Measurements from ENCODE around the gene POU2F2.
"Not testable (repeated sequence)": the region's sequence is repeated elsewhere in the genome, so short reads cannot be mapped to it uniquely, and the experiment has no call there.

POU2F2 gene

DNA sequence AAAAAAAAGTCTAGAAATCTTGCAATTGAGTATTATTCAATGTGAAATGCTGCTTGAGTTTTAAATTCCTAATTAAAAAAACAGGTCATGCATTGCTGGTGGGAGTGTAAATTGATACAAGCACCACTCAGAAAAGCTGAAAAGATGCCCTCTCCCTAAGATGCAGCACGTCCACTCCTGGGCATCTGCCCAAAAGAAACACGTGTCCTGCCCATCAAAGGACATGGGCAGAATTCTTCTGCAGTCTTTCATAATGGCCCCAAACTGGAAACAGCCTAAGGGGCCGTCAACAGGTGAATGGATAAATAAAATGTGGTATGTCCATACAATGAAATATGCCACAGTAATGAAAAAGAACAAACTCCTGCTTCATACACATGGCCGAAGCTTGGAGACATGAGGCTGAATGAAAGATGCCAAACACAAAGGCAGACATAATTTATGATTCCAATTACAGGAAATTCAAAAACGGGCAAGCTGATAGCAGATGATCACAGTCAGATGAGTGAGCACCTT, 7.8 kb downstream of the POU2F2 start:
- no peak for DNase-seq

DNA sequence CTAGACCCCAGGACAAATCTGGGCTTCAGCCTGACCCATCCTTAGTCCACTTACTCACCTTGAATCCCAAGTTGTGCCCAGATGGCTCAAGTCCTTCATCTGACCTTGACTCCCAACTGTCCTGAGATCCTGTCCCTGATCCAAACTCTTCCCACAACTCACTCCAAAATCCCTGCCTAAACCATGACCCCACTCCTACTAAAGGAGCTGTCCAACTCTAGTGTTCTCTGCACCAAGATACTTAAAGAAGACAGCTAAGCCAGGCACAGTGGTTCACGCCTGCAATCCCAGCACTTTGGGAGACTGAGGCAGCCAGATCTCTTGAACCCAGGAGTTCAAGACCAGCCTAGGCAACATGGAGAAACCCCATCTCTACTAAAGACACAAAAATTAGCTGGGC, 8.5 kb downstream of the POU2F2 start:
- no peak for DNase-seq

GRCh38 chr19:42122691-42123607, 9.3 kb downstream of the POU2F2 start:
- DNase-seq = peak; percentile 67

GRCh38 chr19:42121656-42122069, 10.6 kb downstream of the POU2F2 start:
- peak; percentile 81 for DNase-seq

- DNase-seq = no peak
Measured at GRCh38 chr19:42121036-42121621, 11.1 kb downstream of the POU2F2 start.

- no peak for DNase-seq
Measured at GRCh38 chr19:42120276-42120980, 11.8 kb downstream of the POU2F2 start.

- DNase-seq = no peak
Measured at GRCh38 chr19:42117076-42117475, 15.2 kb downstream of the POU2F2 start.

DNA sequence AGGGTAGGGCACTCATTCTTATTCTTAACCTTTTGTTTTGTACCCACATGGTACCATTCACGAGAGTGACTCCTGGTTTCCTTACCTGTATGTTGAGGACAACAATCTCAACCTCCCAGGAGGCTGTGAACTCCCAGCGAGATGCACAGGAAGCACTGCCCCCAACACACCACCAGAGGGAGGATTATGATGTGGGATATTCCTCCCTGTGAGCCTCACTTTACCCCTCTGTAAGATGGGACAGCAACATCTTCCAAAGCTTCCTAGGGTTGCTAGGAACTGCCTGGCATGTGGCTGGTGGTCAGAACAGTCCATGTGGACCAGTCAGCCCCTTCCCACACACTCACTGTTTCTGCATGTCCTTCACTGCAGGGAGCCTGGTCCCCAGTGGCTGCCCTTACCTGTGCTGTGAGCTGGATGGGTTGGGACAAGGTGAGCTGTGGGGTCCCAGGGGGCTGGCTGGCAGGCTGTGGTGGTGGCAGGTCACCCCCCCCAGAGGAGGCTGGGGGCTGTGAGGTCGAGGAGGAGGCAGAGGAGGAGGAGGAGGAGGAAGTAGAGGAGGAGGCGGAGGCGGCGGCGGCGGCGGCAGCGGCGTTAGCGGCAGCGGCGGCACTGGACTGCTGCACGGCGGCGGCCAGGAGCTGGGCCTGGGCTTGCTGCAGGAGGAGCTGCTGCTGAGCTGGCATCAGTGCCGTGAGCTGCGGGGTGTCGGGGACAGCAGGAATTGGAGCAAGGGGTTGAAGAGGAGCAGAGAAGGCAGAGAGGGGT, 15.8 kb downstream of the POU2F2 start:
- no peak for DNase-seq

DNA sequence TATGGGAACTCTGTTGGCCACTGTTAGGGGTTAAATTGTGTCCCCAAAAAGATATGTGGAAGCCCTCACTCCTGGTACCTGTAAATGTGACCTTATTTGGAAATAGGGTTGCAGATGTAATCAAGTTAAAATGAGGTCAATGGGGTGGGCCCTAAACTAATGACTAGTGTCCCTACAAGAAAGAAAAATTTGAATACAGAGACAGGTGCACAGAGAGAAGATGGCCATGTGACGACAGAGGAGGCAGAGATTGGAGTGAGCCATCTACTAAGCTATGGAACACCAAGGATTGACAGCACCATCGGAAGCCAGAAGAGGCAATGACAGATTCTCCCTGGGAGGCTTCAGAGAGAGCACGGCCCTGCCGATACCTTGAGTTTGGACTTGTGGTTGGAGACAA, 16.5 kb downstream of the POU2F2 start:
- no peak for DNase-seq

DNA sequence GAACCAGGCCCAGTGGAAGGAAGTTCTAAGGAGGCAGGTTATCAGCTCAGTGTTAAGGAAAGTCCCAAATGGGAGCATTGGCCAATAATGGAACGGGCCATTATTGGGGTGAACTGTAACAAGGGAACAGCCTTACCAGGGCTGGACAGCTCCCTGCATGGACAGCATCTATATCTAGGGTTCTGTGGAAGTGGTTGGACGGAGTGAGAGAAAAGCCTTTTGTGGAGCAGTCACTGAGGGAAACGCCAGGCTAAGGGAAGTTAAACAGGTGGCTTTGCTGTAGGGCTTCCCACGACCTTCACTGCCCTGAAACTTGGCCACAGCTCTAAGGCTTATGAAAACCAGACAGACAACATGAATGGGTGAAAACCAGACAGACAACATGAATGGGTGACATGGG, 17.0 kb downstream of the POU2F2 start:
- no peak for DNase-seq

DNA sequence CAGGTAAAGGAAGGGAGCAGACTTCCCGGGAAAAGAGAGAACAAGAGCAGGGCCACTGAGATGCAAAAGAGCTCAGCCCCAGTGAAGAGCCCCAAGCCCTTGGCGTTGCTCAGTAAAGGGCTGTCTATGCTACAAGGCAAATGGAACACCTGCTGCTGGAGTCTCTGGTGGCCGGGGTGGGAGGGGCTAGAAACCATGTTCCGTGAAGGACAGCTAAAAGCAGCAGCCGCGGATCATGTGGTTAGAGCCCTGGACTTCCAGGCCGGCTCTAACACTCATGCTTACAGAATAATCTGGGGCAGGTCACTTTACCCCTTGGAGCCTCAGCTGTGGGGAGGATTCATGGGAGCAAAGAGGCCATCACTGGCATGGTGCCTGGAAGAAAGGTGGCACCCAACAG, 17.8 kb downstream of the POU2F2 start:
- no peak for DNase-seq

- DNase-seq = no peak
Measured at GRCh38 chr19:42113641-42114348, 18.5 kb downstream of the POU2F2 start.

DNA sequence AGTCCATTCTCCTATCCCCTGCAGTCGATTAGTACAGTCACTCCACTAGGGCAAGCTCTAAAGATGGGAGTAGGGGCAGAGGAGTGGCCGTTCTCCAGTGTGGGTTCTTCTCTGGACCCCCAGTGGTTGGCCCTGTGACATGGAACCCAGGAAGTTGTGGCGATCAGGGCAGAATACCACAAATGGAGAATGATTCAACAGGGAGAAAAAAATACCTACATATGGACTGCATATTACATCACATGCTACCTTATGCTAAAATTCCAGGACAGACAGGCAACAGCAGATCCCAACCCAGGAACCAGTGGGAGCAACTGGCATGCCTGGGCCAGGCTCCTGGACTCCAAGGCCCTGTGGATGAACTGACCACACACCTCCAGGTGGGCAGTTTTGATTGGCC, 20.4 kb downstream of the POU2F2 start:
- DNase-seq = no peak

GRCh38 chr19:42111384-42111783, 20.9 kb downstream of the POU2F2 start:
- no peak for DNase-seq

GRCh38 chr19:42110658-42111057, 21.6 kb downstream of the POU2F2 start:
- no peak for DNase-seq

GRCh38 chr19:42109896-42110295, 22.4 kb downstream of the POU2F2 start:
- DNase-seq = no peak

DNA sequence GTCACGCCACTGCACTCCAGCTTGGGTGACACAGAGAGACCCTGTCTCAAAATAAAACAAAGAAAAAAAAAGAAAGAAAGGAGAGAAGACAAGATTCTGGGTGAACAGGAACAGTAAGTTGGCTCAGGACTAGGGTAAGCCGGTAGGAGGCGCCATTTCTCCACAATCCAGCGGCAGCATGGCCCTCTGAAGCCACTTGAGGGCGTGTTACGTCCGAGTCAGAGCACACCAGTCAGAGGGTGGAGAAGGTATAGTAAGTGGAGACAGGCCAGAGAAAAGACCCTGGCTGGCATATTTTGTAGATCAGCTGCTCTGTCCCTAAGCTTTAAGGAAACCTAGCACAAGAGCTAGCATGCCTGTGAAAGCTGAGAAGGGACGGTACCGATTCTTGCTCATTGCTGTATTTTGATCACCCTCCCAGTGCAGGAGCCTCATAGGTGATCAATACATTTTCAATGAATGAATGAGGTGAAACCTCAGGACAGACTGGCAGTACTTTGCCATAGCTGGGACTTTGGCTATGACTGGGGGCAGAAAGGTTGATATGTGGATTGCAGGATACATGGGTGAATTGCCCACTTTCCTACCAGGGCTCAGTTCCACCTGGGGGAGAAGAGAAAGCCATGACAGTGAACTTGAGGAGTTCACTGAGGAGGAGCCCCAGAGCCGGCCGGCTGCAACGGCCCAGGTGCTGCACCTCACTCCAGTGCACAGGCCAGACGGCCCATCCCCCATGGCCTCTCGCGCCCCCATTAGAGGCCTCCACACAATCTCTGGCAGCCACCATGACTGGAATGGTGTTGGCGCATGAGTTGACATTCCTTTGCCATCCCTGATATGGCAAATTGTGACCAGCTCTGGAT, 23.5 kb downstream of the POU2F2 start:
- peak; percentile 87 for DNase-seq

- DNase-seq = no peak
Measured at GRCh38 chr19:42105368-42105767, 26.9 kb downstream of the POU2F2 start.

GRCh38 chr19:42102877-42103276, 29.4 kb downstream of the POU2F2 start:
- DNase-seq = no peak

DNA sequence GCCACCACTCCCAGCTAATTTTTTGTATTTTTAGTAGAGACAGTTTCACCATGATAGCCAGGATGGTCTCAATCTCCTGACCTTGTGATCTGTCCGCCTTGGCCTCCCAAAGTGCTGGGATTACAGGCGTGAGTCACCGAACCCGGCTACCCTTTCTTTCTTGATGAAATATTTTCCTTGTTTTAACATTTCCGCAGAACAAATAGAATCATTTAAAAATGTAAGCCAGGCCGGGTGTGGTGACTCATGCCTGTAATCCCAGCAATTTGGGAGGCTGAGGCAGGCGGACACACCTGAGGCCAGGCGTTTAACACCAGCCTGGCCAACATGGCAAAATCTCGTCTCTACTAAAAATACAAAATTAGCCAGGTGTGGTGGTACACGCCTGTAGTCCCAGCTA, 32.0 kb downstream of the POU2F2 start:
- not testable (repeated sequence) for DNase-seq

DNA sequence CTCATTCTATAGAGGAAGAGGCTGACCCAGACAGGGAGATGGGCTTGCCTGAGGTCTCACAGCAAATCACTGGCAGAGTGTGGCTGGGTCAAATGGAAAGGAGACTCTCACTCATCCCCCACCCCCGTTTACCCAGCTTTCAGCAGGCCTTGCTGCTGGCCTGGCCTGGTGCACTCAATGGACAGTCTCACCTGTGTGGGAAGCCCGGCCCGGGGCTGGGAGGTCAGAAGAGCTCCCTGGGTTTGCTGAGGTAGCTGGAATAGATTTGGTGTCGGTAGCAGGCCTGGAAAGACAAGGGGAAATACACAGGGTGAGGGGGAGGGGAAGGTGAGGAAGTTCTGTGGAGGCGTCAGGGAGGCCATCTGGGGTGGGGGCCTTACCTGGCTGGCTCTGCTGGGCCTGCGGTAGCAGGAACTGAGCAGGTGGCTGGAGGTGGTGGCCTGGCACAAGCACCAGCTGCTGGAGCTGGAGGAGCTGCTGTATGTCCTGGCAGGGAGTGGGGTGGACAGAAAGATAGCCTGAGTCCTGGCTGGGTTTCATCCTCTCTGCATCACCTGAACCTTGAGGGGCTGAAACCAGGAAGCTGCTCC, 32.8 kb downstream of the POU2F2 start:
- DNase-seq = no peak
